HEK293T (cell line): ENCODE results near the gene SH3PXD2A.

Source experiments
- ARNT ChIP-seq: fragments of 450-650 bp; IDR thresholded peaks from 2 replicates; pipeline ENCODE4 v1.6.1; 2017; ENCODE audit warnings: mild to moderate bottlenecking
- FOXM1 ChIP-seq: fragments of 450-650 bp; IDR thresholded peaks from 2 replicates; pipeline ENCODE4 v1.6.1; 2017; ENCODE audit warnings: mild to moderate bottlenecking, borderline replicate concordance
- HDGF ChIP-seq: fragments of 450-650 bp; IDR thresholded peaks from 2 replicates; pipeline ENCODE4 v1.6.1; 2017; ENCODE audit warnings: antibody characterized with exemption, borderline replicate concordance
- SUZ12 ChIP-seq: fragments of 450-650 bp; IDR thresholded peaks from 2 replicates; pipeline ENCODE4 v1.6.1; 2016; ENCODE audit warnings: mild to moderate bottlenecking
- TARDBP ChIP-seq: fragments of 450-650 bp; IDR thresholded peaks from 2 replicates; pipeline ENCODE4 v1.6.1; 2016

DNA sequence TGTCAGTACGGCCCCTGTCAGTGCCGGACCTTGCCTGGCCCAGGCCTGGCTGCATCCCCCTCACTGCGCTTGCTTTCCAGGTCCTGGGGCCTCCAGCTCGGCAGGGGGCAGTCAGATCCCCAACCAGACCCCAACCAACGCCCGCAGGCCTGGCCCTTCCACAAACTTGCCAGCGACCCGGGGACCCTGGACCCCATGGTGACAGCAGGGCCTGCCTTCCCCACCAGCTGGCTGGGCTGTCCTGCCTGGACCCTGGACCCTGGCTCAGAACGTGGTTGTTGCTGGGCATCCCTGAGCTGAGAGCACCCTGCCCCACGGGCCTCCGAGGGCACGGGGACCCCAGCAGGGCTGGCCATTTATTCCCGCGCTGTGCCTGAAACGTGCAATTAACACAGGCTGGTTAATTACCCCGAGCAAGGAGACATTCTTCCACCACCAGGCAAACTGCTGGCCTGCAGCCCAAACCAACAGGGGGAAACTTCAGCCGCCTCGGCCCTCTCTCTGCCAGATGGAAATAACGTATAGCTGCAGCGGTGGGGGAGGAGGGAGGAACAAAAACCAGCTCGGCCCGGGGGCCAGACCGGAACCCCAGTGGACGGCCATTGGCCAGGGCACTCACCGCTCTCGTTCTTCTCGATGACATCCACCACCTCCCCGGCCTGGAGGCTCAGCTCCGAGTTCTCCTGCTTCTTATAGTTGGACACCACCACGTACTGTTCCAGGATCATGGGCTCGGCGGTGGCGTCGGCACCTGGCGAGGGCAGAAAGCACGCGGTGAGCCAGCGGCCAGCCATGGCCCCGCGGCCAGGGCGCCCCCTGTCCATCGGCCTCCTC lies 194.8 kb downstream of the SH3PXD2A start:
- TF ChIP-seq SUZ12 (no peak), TARDBP (no peak), FOXM1 (no peak), ARNT (no peak), HDGF (no peak; the same call in 1 of the 2 replicates)
